Urinary bladder (tissue), 4 donors: ENCODE measurements around the gene A2M. TPM values are rescaled to one million over a fixed set of nuclear protein-coding genes. Genes with fewer than 3 reads are reported as not detected.

ENCODE experiments used
- DNase-seq: peaks from one replicate; pipeline ENCODE4 v3.0.0-alpha.2; 2015; ENCODE audit errors: extremely low spot score
- H3K27ac ChIP-seq: one replicate; pipeline ENCODE4 v1.5.1; 2013; ENCODE audit warnings: low read depth, mild to moderate bottlenecking, moderate library complexity
- H3K36me3 ChIP-seq: one replicate; pipeline ENCODE4 v1.6.1; 2013; ENCODE audit warnings: mild to moderate bottlenecking, moderate library complexity; ENCODE audit not compliant: insufficient read depth
- H3K4me1 ChIP-seq: one replicate; pipeline ENCODE4 v1.6.1; 2013; ENCODE audit warnings: mild to moderate bottlenecking, moderate library complexity; ENCODE audit not compliant: insufficient read depth
- H3K4me3 ChIP-seq: one replicate; pipeline ENCODE4 v1.5.1; 2013; ENCODE audit warnings: low read depth, low read length
- WGBS: extraction: QIAGEN DNeasy Blood & Tissue Kit; methylation state at CpG from one replicate; pipeline ENCODE4 v1.1.7; 2013; 5-methylcytosine and 5-hydroxymethylcytosine counted together
- polyA plus RNA-seq: library from polyadenylated mRNA; stranded (reverse); fragments of 200-250 nt; gene quantifications from one replicate; pipeline ENCODE4 v1.2.3, GENCODE V29; 2013
- total RNA-seq: library from RNA; depleted of rRNA; stranded (reverse); fragments of >200 nt; gene quantifications from one replicate; pipeline ENCODE4 v1.2.3, GENCODE V29; 2014
- donor health status: healthy with polysubstance abuse.
- donor health status: healthy.

Gene A2M
- total and polyA plus RNA-seq, 2 donors, result 428 to 990 TPM

DNA sequence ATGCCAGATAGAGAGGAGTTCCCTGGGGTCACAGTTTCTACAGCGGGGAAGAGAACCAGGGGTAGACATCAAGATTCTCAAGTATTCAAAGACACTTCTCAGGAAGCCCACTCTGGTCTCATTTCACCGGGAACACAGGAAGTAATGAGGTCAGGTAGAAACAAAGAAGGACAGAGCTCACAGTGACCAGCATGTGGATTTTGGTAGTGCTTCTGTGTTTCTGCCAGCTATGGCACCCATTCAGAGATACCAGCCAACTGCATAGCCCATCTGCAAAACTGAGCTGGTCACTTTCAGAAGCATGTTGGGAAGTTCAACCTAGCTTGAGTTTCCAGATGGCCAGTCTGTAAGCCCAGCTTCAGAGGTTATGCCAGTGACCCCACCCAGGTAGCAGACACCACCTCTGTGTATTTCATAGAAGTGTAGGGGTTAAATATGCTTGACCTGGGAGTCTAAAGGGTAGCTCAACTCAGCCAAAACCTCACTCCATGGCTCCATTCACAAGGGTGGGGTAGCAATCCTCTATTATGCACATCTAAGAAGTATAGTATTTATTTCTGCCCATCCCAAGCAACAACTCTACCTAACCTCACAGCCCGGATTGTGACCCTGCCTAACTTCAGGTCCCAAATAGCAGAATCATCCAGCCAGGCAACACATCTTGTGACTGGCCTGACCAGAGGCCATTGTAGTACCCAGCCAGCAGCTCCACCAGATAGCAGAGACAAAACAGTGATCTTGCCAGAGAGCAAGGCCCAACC is 33.9 kb downstream of the A2M start:
- no peaks in the 10 kb centered on the region for H3K4me1 ChIP-seq
- WGBS, result 95% methylated on average over 3 of the region's 3 CpGs
- H3K36me3 ChIP-seq, result peaks cover 5% of the 10 kb centered on the region
- H3K4me3 ChIP-seq, result no peak overlapping the region
- no peak overlapping the region for H3K27ac ChIP-seq
- DNase-seq, result no peak

GRCh38 chr12:9079883-9080675 is 35.6 kb downstream of the A2M start:
- Histone ChIP-seq H3K4me1 (no peaks in the 10 kb centered on the region), H3K27ac (no peak overlapping the region), H3K4me3 (no peak overlapping the region), H3K36me3 (peaks cover 6% of the 10 kb centered on the region)
- no peak for DNase-seq
- WGBS, result 95% methylated on average over 5 of the region's 5 CpGs

DNA sequence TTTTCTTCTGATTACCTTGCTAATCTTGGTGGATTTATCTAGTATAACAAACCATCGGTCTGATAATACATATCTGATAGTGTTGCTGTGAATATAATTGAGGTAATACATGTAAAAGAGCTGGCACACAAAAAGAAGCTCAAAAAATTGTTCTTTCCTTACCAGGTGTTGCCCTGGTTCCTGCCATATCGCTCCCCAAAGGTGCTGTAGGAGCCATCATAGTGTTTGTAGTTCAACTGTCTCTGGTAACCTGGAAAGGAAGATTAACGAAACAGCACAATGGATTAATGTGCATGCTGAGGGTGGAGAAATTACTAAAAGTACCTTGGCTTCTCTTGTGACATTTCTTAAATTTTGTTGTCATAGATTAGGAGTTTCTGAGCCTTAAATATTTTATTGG is 36.6 kb downstream of the A2M start:
- Histone ChIP-seq H3K4me3 (no peak overlapping the region), H3K27ac (no peak overlapping the region), H3K36me3 (peaks cover 6% of the 10 kb centered on the region), H3K4me1 (no peaks in the 10 kb centered on the region)
- WGBS, result 74% methylated on average over 3 of the region's 3 CpGs
- DNase-seq, result no peak

- WGBS, result 87% methylated on average over 5 of the region's 5 CpGs
- H3K27ac ChIP-seq, result no peak overlapping the region
- no peak for DNase-seq
- peaks cover 6% of the 10 kb centered on the region for H3K36me3 ChIP-seq
- no peak overlapping the region for H3K4me3 ChIP-seq
- no peaks in the 10 kb centered on the region for H3K4me1 ChIP-seq
Observed at GRCh38 chr12:9077152-9078031, 38.3 kb downstream of the A2M start.

GRCh38 chr12:9076733-9077132 is 39.0 kb downstream of the A2M start:
- Histone ChIP-seq H3K27ac (no peak overlapping the region), H3K36me3 (peaks cover 6% of the 10 kb centered on the region), H3K4me1 (no peaks in the 10 kb centered on the region), H3K4me3 (no peak overlapping the region)
- DNase-seq, result no peak
- 75% methylated on average over 4 of the region's 4 CpGs for WGBS

- H3K36me3 ChIP-seq, result peaks cover 6% of the 10 kb centered on the region
- WGBS, result 87% methylated on average over 1 of the region's 1 CpG
Observed at GRCh38 chr12:9075138-9075535, 40.6 kb downstream of the A2M start.

GRCh38 chr12:9074484-9075137 is 41.1 kb downstream of the A2M start:
- peaks cover 6% of the 10 kb centered on the region for H3K36me3 ChIP-seq
- H3K4me1 ChIP-seq, result no peaks in the 10 kb centered on the region
- no peak overlapping the region for H3K4me3 ChIP-seq
- WGBS, result 87% methylated on average over 10 of the region's 10 CpGs
- no peak overlapping the region for H3K27ac ChIP-seq
- no peak for DNase-seq

More at GRCh38 chr12:9075138-9075535, 40.6 kb downstream of the A2M start:
- no peaks in the 10 kb centered on the region for H3K4me1 ChIP-seq
- no peak for DNase-seq
- no peak overlapping the region for H3K4me3 ChIP-seq
- no peak overlapping the region for H3K27ac ChIP-seq

GRCh38 chr12:9073076-9073475 is 42.6 kb downstream of the A2M start:
- Histone ChIP-seq H3K27ac (no peak overlapping the region), H3K4me1 (no peaks in the 10 kb centered on the region), H3K4me3 (no peak overlapping the region), H3K36me3 (peaks cover 2% of the 10 kb centered on the region)
- DNase-seq, result no peak

DNA sequence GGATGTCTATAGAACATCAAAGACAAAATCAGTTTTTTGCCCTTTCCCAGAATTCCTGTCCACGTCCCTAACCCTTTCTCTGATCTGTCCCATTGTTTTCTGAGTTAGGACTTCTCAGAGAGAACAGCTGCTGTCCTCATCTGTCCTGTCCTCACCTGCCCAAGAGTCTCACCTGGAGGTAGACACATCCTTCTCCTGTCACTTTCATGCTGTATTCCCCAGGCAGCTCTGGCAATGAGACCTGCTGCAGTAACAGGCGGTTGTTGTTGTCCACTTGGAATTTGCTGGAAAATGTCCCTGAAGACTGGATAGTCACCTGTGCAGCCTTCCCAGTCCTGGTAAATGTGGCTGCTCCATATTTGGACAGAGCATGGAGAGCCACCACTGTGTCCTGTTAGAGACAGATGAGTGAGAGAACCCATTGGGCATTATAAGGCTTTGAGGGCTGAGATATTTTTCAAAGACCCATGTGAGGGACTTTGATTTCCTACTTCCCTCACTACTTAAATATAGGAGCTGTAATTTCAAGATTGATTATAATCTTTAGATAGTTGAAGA is 43.2 kb downstream of the A2M start:
- no peak overlapping the region for H3K27ac ChIP-seq

DNA sequence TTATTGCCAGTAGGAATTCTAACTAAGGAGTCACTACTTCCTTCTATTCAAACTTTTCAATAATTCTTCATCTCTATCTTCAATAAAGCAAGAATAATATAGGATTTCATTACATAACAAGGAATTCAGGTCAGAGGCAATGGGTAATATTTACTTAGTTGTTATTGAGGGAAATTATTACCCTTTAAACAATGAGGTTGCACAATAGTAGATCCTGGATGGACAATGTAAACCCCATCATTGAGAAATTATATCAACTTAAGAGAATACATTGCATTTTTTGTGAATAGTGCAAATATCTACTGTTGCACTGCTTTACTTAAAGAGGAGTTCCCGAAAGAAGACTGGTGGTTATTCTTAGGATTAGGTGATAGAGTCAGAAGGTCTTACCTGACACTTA is 43.8 kb downstream of the A2M start:
- H3K36me3 ChIP-seq, result peaks cover 2% of the 10 kb centered on the region
- no peak overlapping the region for H3K4me3 ChIP-seq
- H3K27ac ChIP-seq, result no peak overlapping the region
- no peaks in the 10 kb centered on the region for H3K4me1 ChIP-seq
- no peak for DNase-seq
- WGBS, result 94% methylated on average over 1 of the region's 1 CpG

More for the DNA sequence above, 43.2 kb downstream of the A2M start:
- Histone ChIP-seq H3K36me3 (peaks cover 2% of the 10 kb centered on the region), H3K4me1 (no peaks in the 10 kb centered on the region), H3K4me3 (no peak overlapping the region)
- 94% methylated on average over 2 of the region's 2 CpGs for WGBS
- DNase-seq, result no peak

DNA sequence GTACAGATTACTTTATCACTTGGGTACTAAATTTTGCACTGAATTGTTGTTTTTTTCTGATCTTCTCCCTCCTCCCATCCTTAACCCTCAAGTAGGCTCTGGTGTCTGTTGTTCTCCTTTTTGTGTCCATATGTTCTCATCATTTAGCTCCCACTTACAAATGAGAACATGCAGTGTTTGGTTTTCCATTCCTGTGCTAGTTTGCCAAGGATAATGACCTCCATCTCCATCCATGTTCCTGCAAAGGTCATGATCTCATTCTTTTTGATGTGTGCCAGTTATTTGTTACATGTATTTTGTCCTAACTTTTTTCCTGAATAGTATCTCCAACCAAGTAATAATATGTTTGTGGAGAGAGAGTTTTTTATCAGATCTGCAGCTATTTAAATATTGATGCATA is 44.2 kb downstream of the A2M start:
- no peak overlapping the region for H3K4me3 ChIP-seq
- DNase-seq, result no peak
- H3K4me1 ChIP-seq, result no peaks in the 10 kb centered on the region
- peaks cover 2% of the 10 kb centered on the region for H3K36me3 ChIP-seq
- no peak overlapping the region for H3K27ac ChIP-seq

DNA sequence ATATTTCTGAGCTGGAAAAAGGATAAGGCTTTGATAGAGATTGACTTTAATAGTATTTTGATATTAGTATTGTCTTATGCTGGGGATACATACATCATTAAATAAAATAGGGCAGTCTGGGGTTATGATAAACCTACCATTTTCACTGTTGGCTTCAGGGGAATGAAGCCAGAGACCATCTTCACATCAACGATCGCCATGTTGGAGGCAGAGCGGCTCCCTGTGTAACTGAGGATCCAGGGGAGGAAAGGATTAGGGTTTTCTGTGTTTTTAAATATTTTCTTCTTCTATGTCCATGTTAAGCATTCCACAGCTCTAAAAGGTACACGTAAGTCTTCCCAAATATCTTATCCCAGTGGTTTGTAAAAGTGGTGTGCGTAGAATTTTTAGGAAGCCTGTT is 45.4 kb downstream of the A2M start:
- 96% methylated on average over 5 of the region's 5 CpGs for WGBS
- no peak overlapping the region for H3K4me3 ChIP-seq
- DNase-seq, result no peak
- peaks cover 2% of the 10 kb centered on the region for H3K36me3 ChIP-seq
- no peaks in the 10 kb centered on the region for H3K4me1 ChIP-seq
- H3K27ac ChIP-seq, result no peak overlapping the region

DNA sequence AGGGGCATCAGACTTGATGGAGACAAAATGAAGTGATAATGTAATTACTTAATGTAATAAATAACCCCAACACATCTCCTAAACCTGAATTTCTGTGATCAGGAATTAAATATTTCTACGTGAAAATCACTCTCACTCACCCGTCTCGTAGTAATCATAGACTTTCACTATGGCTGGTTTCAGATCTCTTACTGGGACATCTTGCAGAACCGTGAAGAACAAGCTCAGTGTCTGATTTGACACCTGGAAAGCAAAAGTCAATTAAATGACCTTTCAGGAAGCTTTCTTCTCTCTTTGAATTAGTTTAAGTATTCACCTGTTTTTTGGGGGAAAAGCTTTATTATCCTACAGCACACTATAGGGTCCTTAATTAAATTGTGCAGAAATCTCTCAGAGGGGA is 47.1 kb downstream of the A2M start:
- no peaks in the 10 kb centered on the region for H3K4me1 ChIP-seq
- DNase-seq, result no peak
- H3K36me3 ChIP-seq, result no peaks in the 10 kb centered on the region
- H3K27ac ChIP-seq, result no peak overlapping the region
- 81% methylated on average over 4 of the region's 4 CpGs for WGBS
- no peak overlapping the region for H3K4me3 ChIP-seq
